Measurements from ENCODE around the gene HES7. TPM values are rescaled to one million over a fixed set of nuclear protein-coding genes. Genes with fewer than 3 reads are reported as not detected.
A peak's percentile ranks its signal among the peaks of the same experiment; 100 is the strongest.

The HES7 gene
- total RNA-seq, 1 donor from 2014 or later: under 0.01 TPM

GRCh38 chr17:8155996-8156245, 32.0 kb upstream of the HES7 start:
- peak overlapping the region; percentile 100 for H3K27ac ChIP-seq (ENCODE audit: low read depth, low read length)
- peak overlapping the region; percentile 98 to 100 (median 99) for H3K4me3 ChIP-seq (ENCODE audit: low read length in 3 of 3)
- H3K36me3 ChIP-seq (ENCODE audit: control insufficient read depth in 3 of 3, insufficient read depth in 3 of 3, low read length in 3 of 3): peaks cover 15 to 21% (median 20%) of the 10 kb centered on the region in 3 donors
- H3K4me1 ChIP-seq (ENCODE audit: control insufficient read depth in 3 of 3, insufficient read depth in 3 of 3, low read length in 3 of 3): peaks cover 50 to 63% (median 55%) of the 10 kb centered on the region in 3 donors
- H3K9ac ChIP-seq (ENCODE audit: low read depth in 1 of 3, low read length in 3 of 3): peak overlapping the region; percentile 100
- no peaks in the 10 kb centered on the region for H3K27me3 ChIP-seq (ENCODE audit: control insufficient read depth in 3 of 3, insufficient read depth in 3 of 3, low read length in 3 of 3)
- H3K9me3 ChIP-seq (ENCODE audit: control insufficient read depth in 3 of 3, low read length in 3 of 3): no peaks in the 10 kb centered on the region

GRCh38 chr17:8155231-8155995, 31.5 kb upstream of the HES7 start:
- no peaks in the 10 kb centered on the region for H3K27me3 ChIP-seq (ENCODE audit: control insufficient read depth in 3 of 3, insufficient read depth in 3 of 3, low read length in 3 of 3)
- peak overlapping the region; percentile 98 to 100 (median 99) for H3K4me3 ChIP-seq (ENCODE audit: low read length in 3 of 3)
- H3K9ac ChIP-seq (ENCODE audit: low read depth in 1 of 3, low read length in 3 of 3): peak overlapping the region; percentile 100
- H3K9me3 ChIP-seq (ENCODE audit: control insufficient read depth in 3 of 3, low read length in 3 of 3): no peaks in the 10 kb centered on the region
- peaks cover 52 to 65% (median 57%) of the 10 kb centered on the region in 3 donors for H3K4me1 ChIP-seq (ENCODE audit: control insufficient read depth in 3 of 3, insufficient read depth in 3 of 3, low read length in 3 of 3)
- peaks cover 12 to 20% (median 20%) of the 10 kb centered on the region in 3 donors for H3K36me3 ChIP-seq (ENCODE audit: control insufficient read depth in 3 of 3, insufficient read depth in 3 of 3, low read length in 3 of 3)
- H3K27ac ChIP-seq (ENCODE audit: low read depth, low read length): peak overlapping the region; percentile 100

- Histone ChIP-seq H3K9me3 (ENCODE audit: control insufficient read depth in 3 of 3, low read length in 3 of 3) (no peaks in the 10 kb centered on the region), H3K4me3 (ENCODE audit: low read length in 3 of 3) (peak overlapping the region; percentile 98 to 100 (median 99)), H3K27ac (ENCODE audit: low read depth, low read length) (peak overlapping the region; percentile 100), H3K4me1 (ENCODE audit: control insufficient read depth in 3 of 3, insufficient read depth in 3 of 3, low read length in 3 of 3) (peaks cover 58 to 68% (median 64%) of the 10 kb centered on the region in 3 donors), H3K9ac (ENCODE audit: low read depth in 1 of 3, low read length in 3 of 3) (peak overlapping the region; percentile 100), H3K36me3 (ENCODE audit: control insufficient read depth in 3 of 3, insufficient read depth in 3 of 3, low read length in 3 of 3) (peaks cover 13 to 23% (median 22%) of the 10 kb centered on the region in 3 donors), H3K27me3 (ENCODE audit: control insufficient read depth in 3 of 3, insufficient read depth in 3 of 3, low read length in 3 of 3) (no peaks in the 10 kb centered on the region)
Observed at GRCh38 chr17:8154608-8155155, 30.8 kb upstream of the HES7 start.

- no peaks in the 10 kb centered on the region for H3K9me3 ChIP-seq (ENCODE audit: control insufficient read depth in 3 of 3, low read length in 3 of 3)
- H3K4me3 ChIP-seq (ENCODE audit: low read length in 3 of 3): peak overlapping the region; percentile 98 to 100 (median 99)
- H3K27me3 ChIP-seq (ENCODE audit: control insufficient read depth in 3 of 3, insufficient read depth in 3 of 3, low read length in 3 of 3): no peaks in the 10 kb centered on the region
- peaks cover 19 to 25% (median 23%) of the 10 kb centered on the region in 3 donors for H3K36me3 ChIP-seq (ENCODE audit: control insufficient read depth in 3 of 3, insufficient read depth in 3 of 3, low read length in 3 of 3)
- H3K9ac ChIP-seq (ENCODE audit: low read depth in 1 of 3, low read length in 3 of 3): peak overlapping the region; percentile 100
- H3K27ac ChIP-seq (ENCODE audit: low read depth, low read length): peak overlapping the region; percentile 100
- H3K4me1 ChIP-seq (ENCODE audit: control insufficient read depth in 3 of 3, insufficient read depth in 3 of 3, low read length in 3 of 3): peaks cover 59 to 68% (median 65%) of the 10 kb centered on the region in 3 donors
Observed at GRCh38 chr17:8153957-8154607, 30.2 kb upstream of the HES7 start.

DNA sequence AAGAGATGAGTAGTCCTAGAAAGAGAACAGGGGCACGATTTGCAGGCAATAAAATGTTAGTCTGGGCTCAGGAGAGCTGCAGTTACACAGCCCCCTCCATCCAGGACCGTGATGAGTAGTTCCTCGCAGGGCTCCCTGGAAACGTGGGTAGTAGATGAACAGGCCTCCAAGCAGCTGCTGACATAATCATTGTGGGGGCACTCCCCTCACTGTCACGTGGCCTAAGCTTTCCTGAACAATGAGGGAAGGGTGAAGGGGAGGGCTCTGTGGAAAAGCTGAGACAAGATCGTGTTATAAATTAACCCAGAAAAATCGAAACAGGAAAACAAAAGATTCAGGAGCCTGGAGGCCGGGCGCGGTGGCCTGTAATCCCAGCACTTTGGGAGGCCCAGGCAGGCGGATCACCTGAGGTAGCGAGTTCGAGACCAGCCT, 29.6 kb upstream of the HES7 start:
- H3K27ac ChIP-seq (ENCODE audit: low read depth, low read length): peak overlapping the region; percentile 100
- no peaks in the 10 kb centered on the region for H3K9me3 ChIP-seq (ENCODE audit: control insufficient read depth in 3 of 3, low read length in 3 of 3)
- peak overlapping the region; percentile 86 to 100 (median 100) for H3K9ac ChIP-seq (ENCODE audit: low read depth in 1 of 3, low read length in 3 of 3)
- H3K36me3 ChIP-seq (ENCODE audit: control insufficient read depth in 3 of 3, insufficient read depth in 3 of 3, low read length in 3 of 3): peaks cover 23 to 29% (median 28%) of the 10 kb centered on the region in 3 donors
- peak overlapping the region; percentile 89 to 94 (median 90) for H3K4me3 ChIP-seq (ENCODE audit: low read length in 3 of 3)
- H3K4me1 ChIP-seq (ENCODE audit: control insufficient read depth in 3 of 3, insufficient read depth in 3 of 3, low read length in 3 of 3): peaks cover 60 to 70% (median 66%) of the 10 kb centered on the region in 3 donors
- H3K27me3 ChIP-seq (ENCODE audit: control insufficient read depth in 3 of 3, insufficient read depth in 3 of 3, low read length in 3 of 3): no peaks in the 10 kb centered on the region

DNA sequence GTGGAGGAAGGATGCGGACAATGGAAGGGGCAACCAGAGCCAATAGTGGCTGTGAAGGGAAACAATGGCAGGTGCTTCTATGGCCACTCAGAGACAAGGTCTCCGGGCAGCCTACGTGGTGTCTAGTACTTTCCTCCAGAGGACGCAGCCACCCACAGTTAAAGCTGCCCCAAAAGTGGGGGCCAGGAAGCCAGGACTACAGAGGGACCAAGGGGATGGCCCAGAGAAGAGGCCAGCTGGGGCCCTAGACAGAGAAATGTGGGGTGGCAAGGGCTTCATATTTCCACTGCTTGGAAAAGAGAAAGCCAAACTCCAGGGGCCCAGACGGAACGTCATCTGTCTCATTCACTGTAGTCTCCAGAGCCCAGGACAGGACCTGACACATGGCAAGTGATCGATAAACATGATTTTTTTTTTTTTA, 29.1 kb upstream of the HES7 start:
- peaks cover 62 to 73% (median 66%) of the 10 kb centered on the region in 3 donors for H3K4me1 ChIP-seq (ENCODE audit: control insufficient read depth in 3 of 3, insufficient read depth in 3 of 3, low read length in 3 of 3)
- peak overlapping the region; percentile 89 to 94 (median 90) for H3K4me3 ChIP-seq (ENCODE audit: low read length in 3 of 3)
- H3K27ac ChIP-seq (ENCODE audit: low read depth, low read length): peak overlapping the region; percentile 100
- peaks cover 28 to 34% (median 33%) of the 10 kb centered on the region in 3 donors for H3K36me3 ChIP-seq (ENCODE audit: control insufficient read depth in 3 of 3, insufficient read depth in 3 of 3, low read length in 3 of 3)
- no peaks in the 10 kb centered on the region for H3K27me3 ChIP-seq (ENCODE audit: control insufficient read depth in 3 of 3, insufficient read depth in 3 of 3, low read length in 3 of 3)
- no peaks in the 10 kb centered on the region for H3K9me3 ChIP-seq (ENCODE audit: control insufficient read depth in 3 of 3, low read length in 3 of 3)
- H3K9ac ChIP-seq (ENCODE audit: low read depth in 1 of 3, low read length in 3 of 3): peak overlapping the region; percentile 67 to 100 (median 100)

- Histone ChIP-seq H3K9me3 (ENCODE audit: control insufficient read depth in 3 of 3, low read length in 3 of 3) (no peaks in the 10 kb centered on the region), H3K9ac (ENCODE audit: low read depth in 1 of 3, low read length in 3 of 3) (peak within 1 kb of the TSS; percentile 98 to 100 (median 100)), H3K27me3 (ENCODE audit: control insufficient read depth in 3 of 3, insufficient read depth in 3 of 3, low read length in 3 of 3) (no peaks in the 10 kb centered on the region), H3K4me1 (ENCODE audit: control insufficient read depth in 3 of 3, insufficient read depth in 3 of 3, low read length in 3 of 3) (peaks cover 65 to 81% (median 69%) of the 10 kb centered on the region in 3 donors), H3K36me3 (ENCODE audit: control insufficient read depth in 3 of 3, insufficient read depth in 3 of 3, low read length in 3 of 3) (peaks cover 36 to 42% (median 41%) of the 10 kb centered on the region in 3 donors), H3K4me3 (ENCODE audit: low read length in 3 of 3) (peak within 1 kb of the TSS; percentile 89 to 94 (median 90)), H3K27ac (ENCODE audit: low read depth, low read length) (peak within 1 kb of the TSS; percentile 100)
Observed at GRCh38 chr17:8152112-8152775, 28.3 kb upstream of the HES7 start, which contains the start of gene PER1. Gene PER1, minus strand, starts transcription at chr17:8152404. Its CDS starts 1,698 bp downstream, at chr17:8150706.

- peak overlapping the region; percentile 96 to 100 (median 98) for H3K9ac ChIP-seq (ENCODE audit: low read depth in 1 of 3, low read length in 3 of 3)
- no peaks in the 10 kb centered on the region for H3K9me3 ChIP-seq (ENCODE audit: control insufficient read depth in 3 of 3, low read length in 3 of 3)
- no peaks in the 10 kb centered on the region for H3K27me3 ChIP-seq (ENCODE audit: control insufficient read depth in 3 of 3, insufficient read depth in 3 of 3, low read length in 3 of 3)
- peaks cover 42 to 47% (median 46%) of the 10 kb centered on the region in 3 donors for H3K36me3 ChIP-seq (ENCODE audit: control insufficient read depth in 3 of 3, insufficient read depth in 3 of 3, low read length in 3 of 3)
- peaks cover 60 to 81% (median 70%) of the 10 kb centered on the region in 3 donors for H3K4me1 ChIP-seq (ENCODE audit: control insufficient read depth in 3 of 3, insufficient read depth in 3 of 3, low read length in 3 of 3)
- peak overlapping the region; percentile 89 to 94 (median 90) for H3K4me3 ChIP-seq (ENCODE audit: low read length in 3 of 3)
- peak overlapping the region; percentile 100 for H3K27ac ChIP-seq (ENCODE audit: low read depth, low read length)
Observed at GRCh38 chr17:8151641-8152111, 27.8 kb upstream of the HES7 start.

GRCh38 chr17:8151120-8151640, 27.3 kb upstream of the HES7 start:
- H3K9ac ChIP-seq (ENCODE audit: low read depth in 1 of 3, low read length in 3 of 3): peak overlapping the region; percentile 96 to 100 (median 98)
- peaks cover 60 to 86% (median 75%) of the 10 kb centered on the region in 3 donors for H3K4me1 ChIP-seq (ENCODE audit: control insufficient read depth in 3 of 3, insufficient read depth in 3 of 3, low read length in 3 of 3)
- peaks cover 47 to 52% (median 51%) of the 10 kb centered on the region in 3 donors for H3K36me3 ChIP-seq (ENCODE audit: control insufficient read depth in 3 of 3, insufficient read depth in 3 of 3, low read length in 3 of 3)
- H3K27me3 ChIP-seq (ENCODE audit: control insufficient read depth in 3 of 3, insufficient read depth in 3 of 3, low read length in 3 of 3): no peaks in the 10 kb centered on the region
- peak overlapping the region; percentile 100 for H3K27ac ChIP-seq (ENCODE audit: low read depth, low read length)
- peak overlapping the region; percentile 89 to 94 (median 90) for H3K4me3 ChIP-seq (ENCODE audit: low read length in 3 of 3)
- H3K9me3 ChIP-seq (ENCODE audit: control insufficient read depth in 3 of 3, low read length in 3 of 3): no peaks in the 10 kb centered on the region
